ENCODE data around the gene NIPSNAP2.

DNA sequence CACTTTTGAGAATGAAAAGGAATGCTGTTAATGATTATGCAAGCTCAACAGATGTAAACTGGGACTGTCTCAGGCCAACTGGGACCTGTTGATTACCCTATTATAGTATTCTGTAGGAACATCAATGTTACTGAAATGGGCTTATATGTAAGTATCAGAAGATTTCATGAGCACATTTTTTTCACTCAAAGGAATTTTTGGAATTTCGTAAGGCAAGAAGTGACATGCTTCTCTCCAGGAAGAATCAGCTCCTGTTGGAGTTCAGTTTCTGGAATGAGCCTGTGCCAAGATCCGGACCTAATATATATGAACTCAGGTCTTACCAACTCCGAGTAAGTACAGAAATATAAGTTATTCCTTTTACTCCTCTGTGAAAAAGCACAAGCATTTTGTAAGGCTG lies 19.2 kb downstream of the NIPSNAP2 start:
- TF ChIP-seq, protein P1, sequence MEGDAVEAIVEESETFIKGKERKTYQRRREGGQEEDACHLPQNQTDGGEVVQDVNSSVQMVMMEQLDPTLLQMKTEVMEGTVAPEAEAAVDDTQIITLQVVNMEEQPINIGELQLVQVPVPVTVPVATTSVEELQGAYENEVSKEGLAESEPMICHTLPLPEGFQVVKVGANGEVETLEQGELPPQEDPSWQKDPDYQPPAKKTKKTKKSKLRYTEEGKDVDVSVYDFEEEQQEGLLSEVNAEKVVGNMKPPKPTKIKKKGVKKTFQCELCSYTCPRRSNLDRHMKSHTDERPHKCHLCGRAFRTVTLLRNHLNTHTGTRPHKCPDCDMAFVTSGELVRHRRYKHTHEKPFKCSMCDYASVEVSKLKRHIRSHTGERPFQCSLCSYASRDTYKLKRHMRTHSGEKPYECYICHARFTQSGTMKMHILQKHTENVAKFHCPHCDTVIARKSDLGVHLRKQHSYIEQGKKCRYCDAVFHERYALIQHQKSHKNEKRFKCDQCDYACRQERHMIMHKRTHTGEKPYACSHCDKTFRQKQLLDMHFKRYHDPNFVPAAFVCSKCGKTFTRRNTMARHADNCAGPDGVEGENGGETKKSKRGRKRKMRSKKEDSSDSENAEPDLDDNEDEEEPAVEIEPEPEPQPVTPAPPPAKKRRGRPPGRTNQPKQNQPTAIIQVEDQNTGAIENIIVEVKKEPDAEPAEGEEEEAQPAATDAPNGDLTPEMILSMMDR (IDR thresholded peaks at IDR 0.05) = no peak
- TF ChIP-seq POLR2A (IDR thresholded peaks at IDR 0.05) (no peak), POLR2AphosphoS5 (IDR thresholded peaks at IDR 0.05) (no peak), EP300 (IDR thresholded peaks at IDR 0.05) (no peak)

All from upper lobe of left lung (tissue), 4 donors.